ENCODE results near the gene KRTAP6-2. TPM values are rescaled to one million over a fixed set of nuclear protein-coding genes. Genes with fewer than 3 reads are reported as not detected.

Gene KRTAP6-2
- not detected for total RNA-seq

- intact Hi-C loops (cut with DNase I; ENCODE audit: low total_unique reads): no loop called here
- 93 to 96% methylated on average over 6 of the region's 6 CpGs for WGBS, 2 donors
These were observed at the start of gene KRTAP6-2 for GRCh38 chr21:30598802-30599201. TSS of gene KRTAP6-2 (minus strand) at chr21:30598902. CDS start at chr21:30598874, 28 bp downstream.

GRCh38 chr21:30646904-30647414, 48.3 kb upstream of the KRTAP6-2 start:
- H3K4me3 ChIP-seq (ENCODE audit: low read depth, poor library complexity, severe bottlenecking): no peak overlapping the region
- intact Hi-C loops (cut with DNase I; ENCODE audit: low total_unique reads): no loop called here
- TF ChIP-seq, protein P1, sequence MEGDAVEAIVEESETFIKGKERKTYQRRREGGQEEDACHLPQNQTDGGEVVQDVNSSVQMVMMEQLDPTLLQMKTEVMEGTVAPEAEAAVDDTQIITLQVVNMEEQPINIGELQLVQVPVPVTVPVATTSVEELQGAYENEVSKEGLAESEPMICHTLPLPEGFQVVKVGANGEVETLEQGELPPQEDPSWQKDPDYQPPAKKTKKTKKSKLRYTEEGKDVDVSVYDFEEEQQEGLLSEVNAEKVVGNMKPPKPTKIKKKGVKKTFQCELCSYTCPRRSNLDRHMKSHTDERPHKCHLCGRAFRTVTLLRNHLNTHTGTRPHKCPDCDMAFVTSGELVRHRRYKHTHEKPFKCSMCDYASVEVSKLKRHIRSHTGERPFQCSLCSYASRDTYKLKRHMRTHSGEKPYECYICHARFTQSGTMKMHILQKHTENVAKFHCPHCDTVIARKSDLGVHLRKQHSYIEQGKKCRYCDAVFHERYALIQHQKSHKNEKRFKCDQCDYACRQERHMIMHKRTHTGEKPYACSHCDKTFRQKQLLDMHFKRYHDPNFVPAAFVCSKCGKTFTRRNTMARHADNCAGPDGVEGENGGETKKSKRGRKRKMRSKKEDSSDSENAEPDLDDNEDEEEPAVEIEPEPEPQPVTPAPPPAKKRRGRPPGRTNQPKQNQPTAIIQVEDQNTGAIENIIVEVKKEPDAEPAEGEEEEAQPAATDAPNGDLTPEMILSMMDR (IDR thresholded peaks at IDR 0.05): no peak
- no peak for TF ChIP-seq POLR2A (IDR thresholded peaks at IDR 0.05)
- WGBS, 2 donors: 62 to 80% methylated on average over 1 of the region's 1 CpG
- no peak for DNase-seq (ENCODE audit: low spot score in 2 of 2)

More at GRCh38 chr21:30598802-30599201, at the start of gene KRTAP6-2:
- H3K4me3 ChIP-seq (ENCODE audit: low read depth, poor library complexity, severe bottlenecking): no peak within 1 kb of the TSS
- no peak for DNase-seq (ENCODE audit: low spot score in 2 of 2)
- TF ChIP-seq, protein P1 (IDR thresholded peaks at IDR 0.05): no peak
- no peak for TF ChIP-seq POLR2A (IDR thresholded peaks at IDR 0.05)

- TF ChIP-seq, protein P1 (IDR thresholded peaks at IDR 0.05): no peak
- no peak for TF ChIP-seq POLR2A (IDR thresholded peaks at IDR 0.05)
- WGBS, 2 donors: 86 to 92% methylated on average over 2 of the region's 2 CpGs
These were observed 43.9 kb upstream of the KRTAP6-2 start, which contains the start of gene KRTAP20-3 for GRCh38 chr21:30642564-30642963. TSS of gene KRTAP20-3 (plus strand) at chr21:30642864.

DNA sequence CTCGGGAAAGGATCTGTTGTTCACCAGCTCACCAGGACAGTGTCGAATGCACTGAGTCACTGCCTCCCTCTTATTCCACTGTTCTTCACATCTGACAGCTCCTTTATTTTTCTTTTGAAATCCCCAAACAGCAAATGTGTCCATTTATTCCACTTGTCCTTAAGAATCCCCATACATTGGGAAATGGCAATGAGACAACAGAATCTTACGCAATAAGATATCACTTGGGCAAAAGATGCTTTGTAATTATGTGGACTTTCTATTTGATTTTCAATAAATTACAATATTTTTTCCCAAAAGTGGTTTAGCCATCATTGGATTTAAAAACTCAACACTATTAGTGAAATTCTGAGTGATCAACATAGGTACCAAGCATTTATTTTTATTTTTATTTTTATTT, 40.0 kb upstream of the KRTAP6-2 start:
- intact Hi-C loops (cut with DNase I; ENCODE audit: low total_unique reads): no loop called here
- WGBS, 2 donors: 82 to 88% methylated on average over 3 of the region's 3 CpGs
- no peak overlapping the region for H3K4me3 ChIP-seq (ENCODE audit: low read depth, poor library complexity, severe bottlenecking)
- DNase-seq (ENCODE audit: low spot score in 2 of 2): no peak
- TF ChIP-seq POLR2A (IDR thresholded peaks at IDR 0.05): no peak
- TF ChIP-seq, protein P1 (IDR thresholded peaks at IDR 0.05): no peak

More at GRCh38 chr21:30642564-30642963, 43.9 kb upstream of the KRTAP6-2 start, which contains the start of gene KRTAP20-3:
- no peak within 1 kb of the TSS for H3K4me3 ChIP-seq (ENCODE audit: low read depth, poor library complexity, severe bottlenecking)
- DNase-seq (ENCODE audit: low spot score in 2 of 2): no peak
- intact Hi-C loops (cut with DNase I; ENCODE audit: low total_unique reads): no loop called here

- WGBS, 2 donors: 64 to 92% methylated on average over 1 of the region's 1 CpG
- H3K4me3 ChIP-seq (ENCODE audit: low read depth, poor library complexity, severe bottlenecking): no peak within 1 kb of the TSS
- DNase-seq (ENCODE audit: low spot score in 2 of 2): no peak
- TF ChIP-seq POLR2A (IDR thresholded peaks at IDR 0.05): no peak
- TF ChIP-seq, protein P1 (IDR thresholded peaks at IDR 0.05): no peak
- intact Hi-C loops (cut with DNase I; ENCODE audit: low total_unique reads): no loop called here
These were observed 36.2 kb upstream of the KRTAP6-2 start, which contains the start of gene KRTAP20-2 for GRCh38 chr21:30634906-30635305. TSS of gene KRTAP20-2 (plus strand) at chr21:30635206. CDS start at chr21:30635264, 58 bp downstream.

DNA sequence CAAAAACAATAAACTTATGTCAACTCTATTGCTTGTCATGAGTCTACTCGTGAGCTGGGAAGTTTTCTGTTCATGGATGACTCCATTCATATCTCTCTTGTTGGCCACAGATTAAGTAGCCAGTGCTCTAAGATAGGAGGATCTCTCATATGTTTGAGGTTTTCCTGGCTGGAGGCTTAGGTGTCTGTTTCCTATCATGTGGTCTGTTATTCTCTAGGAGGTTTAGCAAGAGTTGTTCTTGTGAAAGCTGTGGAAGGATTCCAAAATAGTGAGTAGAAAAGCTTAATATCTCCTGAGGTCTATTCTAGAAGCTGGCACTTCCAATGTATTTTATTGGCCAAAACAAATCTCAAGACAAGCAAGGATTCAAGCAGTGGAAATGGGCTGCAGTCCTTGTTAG, 30.5 kb upstream of the KRTAP6-2 start:
- WGBS, 2 donors: 55 to 65% methylated on average over 1 of the region's 1 CpG

More for the DNA sequence above, 30.5 kb upstream of the KRTAP6-2 start:
- DNase-seq (ENCODE audit: low spot score in 2 of 2): no peak
- intact Hi-C loops (cut with DNase I; ENCODE audit: low total_unique reads): no loop called here
- TF ChIP-seq, protein P1 (IDR thresholded peaks at IDR 0.05): no peak
- no peak for TF ChIP-seq POLR2A (IDR thresholded peaks at IDR 0.05)
- no peak overlapping the region for H3K4me3 ChIP-seq (ENCODE audit: low read depth, poor library complexity, severe bottlenecking)
